Stimulated activated CD8-positive, alpha-beta memory T cell treated with anti-CD3 and anti-CD28 coated beads, Interleukin-7, amount 100 ng/mL, for 24 hours (primary cell): ENCODE data around the gene MAGIX.
"Not testable (repeated sequence)": the region's sequence is repeated elsewhere in the genome, so short reads cannot be mapped to it uniquely, and the experiment has no call there.

ENCODE experiments used
- DNase-seq: peaks from one replicate; pipeline ENCODE4 v3.0.0-alpha.2; 2020; ENCODE audit warnings: low read depth

Gene MAGIX

GRCh38 chrX:49162620-49163019 lies at the start of gene MAGIX:
Gene MAGIX, plus strand, starts transcription at chrX:49162758. Its CDS starts 132 bp downstream, at chrX:49162890.
- no peak for DNase-seq

- no peak for DNase-seq
These were observed 46.5 kb upstream of the MAGIX start for GRCh38 chrX:49116076-49116475.

DNA sequence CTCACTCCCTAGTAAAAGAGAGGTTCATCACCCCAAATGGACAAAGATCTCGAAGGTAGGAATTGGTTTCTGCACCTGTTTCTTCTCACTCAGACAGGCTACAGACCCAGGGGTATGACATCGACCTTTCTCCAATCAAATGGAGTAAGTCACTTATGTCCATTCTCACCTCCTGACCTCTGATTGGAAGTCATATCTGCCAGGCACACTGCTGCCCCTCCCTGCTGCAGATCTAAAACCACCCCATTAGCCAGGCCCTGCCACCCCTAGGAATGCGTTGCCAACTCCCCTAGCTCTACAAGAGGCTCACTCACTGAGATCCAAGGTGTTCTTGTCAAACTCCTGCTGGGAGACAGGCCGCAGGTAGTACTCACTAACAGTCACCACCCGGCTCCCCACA lies 45.8 kb upstream of the MAGIX start:
- DNase-seq: no peak

DNA sequence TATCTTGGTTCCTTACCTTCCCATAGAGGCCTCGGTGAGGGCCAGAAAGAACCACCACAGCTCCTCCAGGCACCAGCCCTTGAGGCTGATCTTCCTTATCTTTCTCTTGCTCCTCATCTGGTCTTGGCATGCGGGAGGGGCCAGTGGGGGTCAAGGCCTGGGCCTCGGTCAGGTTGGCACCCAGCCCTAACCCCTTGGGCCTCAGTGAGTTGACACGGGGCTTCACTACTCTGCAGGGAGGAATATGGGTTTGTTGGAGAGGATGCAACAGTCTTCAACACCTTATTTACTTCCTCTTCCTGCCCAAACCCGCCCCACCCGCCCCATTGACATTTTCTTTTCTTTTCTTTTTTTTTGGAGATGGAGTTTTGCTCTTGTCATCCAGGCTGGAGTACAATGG lies 45.0 kb upstream of the MAGIX start:
- DNase-seq: no peak

- DNase-seq: no peak
These were observed 42.5 kb upstream of the MAGIX start for GRCh38 chrX:49120091-49120490.

DNA sequence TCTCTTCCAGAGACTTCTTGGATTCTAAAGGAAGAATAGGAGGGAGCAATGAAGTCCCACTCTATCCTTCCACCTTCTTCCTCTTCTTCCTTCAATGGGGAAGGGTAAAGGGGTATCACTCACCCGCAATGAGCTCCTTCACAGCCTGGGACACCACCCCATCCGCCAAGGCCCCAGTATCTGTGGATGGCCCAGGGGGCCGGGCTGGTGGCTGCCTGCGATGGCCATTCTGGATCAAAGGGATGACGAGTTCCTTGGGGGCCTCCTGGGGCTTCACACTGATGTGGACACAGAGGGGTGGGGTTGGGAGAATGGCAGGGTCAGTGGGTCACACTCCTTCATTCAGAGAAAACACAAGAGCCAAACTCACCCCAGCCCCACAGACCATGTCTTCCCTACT lies 40.1 kb upstream of the MAGIX start:
- no peak for DNase-seq

DNA sequence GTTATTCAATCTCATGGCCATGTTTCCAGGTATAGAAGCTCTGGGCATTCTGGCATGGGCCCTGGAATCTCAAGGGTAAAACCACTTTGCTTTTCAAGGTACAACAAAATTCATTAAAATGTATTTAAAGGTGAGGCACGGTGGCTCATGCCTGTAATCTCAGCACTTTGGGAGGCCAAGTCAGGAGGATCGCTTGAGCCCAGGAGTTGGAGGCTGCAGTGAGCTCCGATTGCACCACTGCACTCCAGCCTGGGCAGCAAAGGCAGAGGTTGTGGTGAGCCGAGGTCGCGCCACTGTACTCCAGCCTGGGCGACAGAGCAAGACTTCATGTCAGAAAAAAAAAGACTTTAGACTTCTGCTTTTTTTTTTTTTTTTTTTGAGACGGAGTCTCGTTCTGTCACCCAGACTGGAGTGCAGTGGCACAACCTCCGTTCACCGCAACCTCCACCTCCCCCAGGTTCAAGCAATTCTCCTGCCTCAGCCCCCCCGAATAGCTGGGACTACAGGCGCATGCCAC lies 34.8 kb upstream of the MAGIX start:
- not testable (repeated sequence) for DNase-seq

DNA sequence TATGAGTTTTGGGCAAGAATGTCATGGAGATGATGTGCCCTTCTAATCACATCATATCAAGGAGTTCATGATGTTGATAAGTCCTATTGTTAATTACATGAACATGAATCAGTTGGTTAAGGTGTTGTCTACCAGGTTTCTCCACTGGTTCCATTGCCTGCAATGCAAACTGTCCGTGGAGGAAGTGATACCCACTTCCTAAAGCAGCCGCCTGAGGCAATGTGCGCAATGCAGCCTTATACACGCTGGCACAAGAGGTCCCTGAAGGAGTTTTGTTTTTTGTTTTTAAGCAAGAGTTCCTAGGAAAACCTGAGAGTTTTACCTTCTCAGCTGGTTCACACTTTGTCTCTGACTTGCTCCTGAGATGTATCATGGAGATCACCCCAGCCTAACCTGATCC lies 33.1 kb upstream of the MAGIX start:
- no peak for DNase-seq

DNA sequence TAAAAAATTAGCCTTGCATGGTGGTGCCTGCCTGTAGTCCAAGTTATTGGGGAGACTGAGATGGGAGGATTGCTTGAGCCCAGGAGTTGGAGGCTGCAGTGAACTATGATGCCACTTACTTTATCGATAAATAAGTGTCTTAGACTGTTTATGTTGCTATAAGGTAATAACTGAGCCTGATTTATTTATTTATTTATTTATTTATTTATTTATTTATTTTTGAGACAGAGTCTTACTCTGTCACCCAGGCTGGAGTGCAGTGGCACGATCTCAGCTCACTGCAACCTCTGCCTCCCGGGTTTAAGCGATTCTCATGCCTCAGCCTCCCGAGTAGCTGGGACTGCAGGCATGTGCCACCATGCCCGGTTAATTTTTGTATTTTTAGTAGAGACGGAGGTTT lies 30.3 kb upstream of the MAGIX start:
- DNase-seq: not testable (repeated sequence)

DNA sequence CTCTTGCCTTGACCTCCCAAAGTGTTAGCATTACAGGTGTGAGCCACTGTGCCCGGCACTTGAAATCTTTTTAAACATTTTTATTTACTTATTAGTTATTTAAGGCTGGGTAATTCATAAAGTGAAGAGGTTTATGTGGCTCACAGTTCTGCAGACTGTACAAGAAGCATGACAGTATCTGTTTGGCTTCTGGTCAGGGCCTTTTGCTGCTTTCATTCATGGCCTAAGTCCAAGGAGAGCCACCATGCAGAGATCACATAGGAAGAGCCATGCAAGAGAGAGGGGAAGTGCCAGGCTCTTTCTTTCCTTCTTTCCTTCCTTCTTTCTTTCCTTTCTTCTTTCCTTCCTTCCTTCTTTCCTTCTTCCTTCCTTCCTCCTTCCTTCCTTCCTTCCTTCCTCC lies 28.8 kb upstream of the MAGIX start:
- no peak for DNase-seq

DNA sequence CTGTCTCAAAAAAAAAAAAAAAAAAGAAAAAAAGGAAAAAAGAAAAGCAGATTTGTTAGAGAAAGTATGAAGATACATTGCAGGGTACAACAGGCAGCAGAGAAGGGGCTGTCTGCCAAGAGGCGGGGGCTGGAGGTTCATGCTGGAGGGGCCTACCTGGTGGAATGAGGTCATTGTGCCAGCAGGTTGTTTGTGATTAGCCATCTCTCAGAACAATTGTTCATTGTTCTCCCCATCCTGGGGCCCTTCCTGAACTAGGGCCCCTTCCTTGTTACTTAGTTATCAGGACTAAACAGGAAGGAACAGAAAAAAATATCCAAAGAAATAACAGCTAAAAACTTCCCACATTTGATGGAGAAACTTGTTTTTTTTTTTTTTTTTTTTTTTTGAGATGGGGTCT lies 25.1 kb upstream of the MAGIX start:
- no peak for DNase-seq

DNA sequence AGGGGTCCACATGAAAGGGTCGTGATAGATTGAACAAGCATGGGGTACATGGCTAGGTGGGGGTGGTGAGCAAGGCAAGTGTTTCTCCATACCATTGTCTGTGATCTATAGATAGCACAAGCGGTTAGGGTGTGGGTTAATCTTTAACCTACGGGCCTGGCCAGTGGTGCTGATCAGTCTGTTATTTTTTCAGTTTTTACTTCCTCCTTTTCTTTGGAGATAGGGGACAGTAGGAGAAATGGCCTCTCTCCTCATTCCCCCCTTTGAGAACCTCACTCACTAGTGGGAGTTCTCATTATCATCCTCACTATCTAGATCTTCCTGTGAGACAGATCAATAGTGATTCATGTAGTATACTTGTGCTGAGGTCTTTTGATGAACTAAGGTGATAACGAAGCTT lies 22.8 kb upstream of the MAGIX start:
- no peak for DNase-seq

DNA sequence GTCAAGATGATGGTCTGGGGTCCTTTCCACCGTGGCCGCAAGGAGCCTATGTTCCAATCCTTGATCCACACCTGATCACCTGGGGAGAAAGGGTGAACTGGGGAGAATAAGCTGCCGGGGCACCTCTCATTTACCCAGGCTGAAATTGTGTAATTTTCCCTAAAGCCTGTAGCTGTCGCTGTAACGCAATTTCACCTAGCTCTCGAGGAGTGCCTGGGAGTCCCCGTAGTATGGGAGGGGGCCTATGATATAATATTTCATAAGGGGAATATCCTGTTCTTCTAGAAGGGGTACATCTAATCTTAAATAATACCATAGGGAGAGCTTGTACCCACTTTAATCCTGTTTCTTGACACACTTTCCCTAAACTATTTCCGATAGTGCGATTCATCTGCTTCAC lies 20.3 kb upstream of the MAGIX start:
- not testable (repeated sequence) for DNase-seq

DNA sequence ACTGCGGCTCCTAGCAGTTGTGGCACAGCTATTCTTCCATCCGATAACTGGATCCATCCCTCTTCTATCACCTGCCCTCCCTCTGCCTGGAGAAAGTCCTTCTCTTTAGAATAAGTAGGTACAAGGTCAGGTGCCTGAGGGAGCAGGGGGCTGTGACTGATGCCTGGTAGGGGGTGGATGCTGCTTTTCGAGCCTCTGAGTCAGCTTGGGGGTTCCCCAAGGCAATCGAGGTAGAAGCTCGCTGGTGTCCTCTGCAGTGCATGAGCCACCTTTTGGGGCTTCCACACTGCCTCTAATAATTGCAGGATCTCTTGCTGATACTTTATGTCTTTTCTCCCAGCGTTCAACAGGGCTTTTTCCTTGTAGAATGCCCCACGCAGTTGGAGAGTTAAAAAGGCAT lies 19.4 kb upstream of the MAGIX start:
- not testable (repeated sequence) for DNase-seq

- DNase-seq: no peak
These were observed 15.3 kb upstream of the MAGIX start for GRCh38 chrX:49147282-49147681.

DNA sequence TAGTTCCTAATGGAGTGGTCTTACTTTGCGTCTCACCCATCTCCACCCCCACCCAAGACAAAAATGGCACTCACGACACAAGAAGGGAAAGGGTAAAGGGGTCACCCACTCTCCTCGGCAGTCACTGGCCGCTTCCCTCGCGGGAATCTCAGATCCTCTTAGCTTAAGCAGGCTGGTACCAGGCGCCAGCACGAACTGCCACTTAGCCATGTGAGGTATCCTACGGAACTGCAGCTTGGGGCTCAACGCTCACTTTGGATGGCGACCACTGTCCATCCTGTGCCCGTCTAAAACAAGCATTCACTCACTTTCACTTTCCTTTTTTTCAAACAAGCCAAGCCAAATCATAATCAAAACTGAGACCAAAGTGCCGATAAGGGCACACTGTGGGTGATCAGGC lies 14.6 kb upstream of the MAGIX start:
- no peak for DNase-seq

GRCh38 chrX:49148390-49149100 lies 14.0 kb upstream of the MAGIX start:
- DNase-seq: not testable (repeated sequence)

- not testable (repeated sequence) for DNase-seq
These were observed 13.3 kb upstream of the MAGIX start for GRCh38 chrX:49149291-49149690.

DNA sequence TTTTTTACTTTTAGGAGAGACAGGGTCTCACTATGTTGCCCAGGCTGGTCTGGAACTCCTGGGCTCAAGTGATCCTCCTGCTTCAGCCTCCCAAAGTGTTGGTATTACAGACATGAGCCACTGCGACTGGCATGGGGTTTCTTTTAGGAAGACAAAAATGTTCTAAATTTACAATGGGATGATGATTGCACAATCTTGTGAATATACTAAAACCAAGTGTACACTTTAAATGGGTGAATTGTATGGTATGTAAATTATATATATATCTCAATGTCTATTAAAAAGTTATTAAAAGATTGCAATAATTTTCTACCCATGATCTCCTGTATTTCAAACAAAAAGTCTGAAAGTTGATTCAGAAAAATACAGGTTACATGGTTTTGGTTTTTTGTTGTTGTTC lies 9.1 kb upstream of the MAGIX start:
- DNase-seq: no peak

- DNase-seq: no peak
These were observed 7.2 kb upstream of the MAGIX start for GRCh38 chrX:49155243-49155899.

- peak; percentile 65 for DNase-seq
These were observed 6.4 kb upstream of the MAGIX start for GRCh38 chrX:49155900-49156837.

- no peak for DNase-seq
These were observed 5.4 kb upstream of the MAGIX start for GRCh38 chrX:49157194-49157593.

DNA sequence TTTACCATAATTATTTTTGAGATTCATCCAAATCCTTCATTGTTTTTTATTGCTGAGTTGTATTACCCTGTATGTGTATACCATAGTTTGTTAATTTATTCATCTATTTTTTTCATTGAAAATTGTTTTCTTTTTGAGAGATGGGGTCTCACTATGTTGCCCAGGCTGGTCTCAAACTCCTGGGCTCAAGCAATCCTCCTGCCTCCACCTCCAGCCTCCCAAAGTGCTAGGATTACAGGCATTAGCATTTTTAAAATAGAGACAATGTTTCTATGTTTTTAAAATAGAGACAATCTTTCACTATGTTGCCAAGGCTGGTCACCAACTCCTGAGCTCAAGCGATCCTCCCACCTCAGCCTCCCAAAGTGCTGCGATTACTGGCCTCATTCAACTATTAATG lies 1.6 kb upstream of the MAGIX start:
- no peak for DNase-seq
